Erythroblast (primary cell): ENCODE data around the gene NRG3.

ENCODE experiments used
- DNase-seq, 2 experiments: peaks; one replicate each; lab custom pipeline; 2025; lab: John Stamatoyannopoulos, UW
- GATA1 ChIP-seq: IDR thresholded peaks from 2 replicates; pipeline ENCODE4 v1.6.1; 2011; ENCODE audit warnings: low read depth, mild to moderate bottlenecking, control low read depth, low read length, moderate library complexity
- POLR2A ChIP-seq: IDR thresholded peaks from 2 replicates; pipeline ENCODE4 v1.6.1; 2011; ENCODE audit warnings: mild to moderate bottlenecking, low read length

NRG3 gene

GRCh38 chr10:81873231-81873931 is 1.6 kb upstream of the NRG3 start:
- no peak for DNase-seq
- no peak for TF ChIP-seq POLR2A

DNA sequence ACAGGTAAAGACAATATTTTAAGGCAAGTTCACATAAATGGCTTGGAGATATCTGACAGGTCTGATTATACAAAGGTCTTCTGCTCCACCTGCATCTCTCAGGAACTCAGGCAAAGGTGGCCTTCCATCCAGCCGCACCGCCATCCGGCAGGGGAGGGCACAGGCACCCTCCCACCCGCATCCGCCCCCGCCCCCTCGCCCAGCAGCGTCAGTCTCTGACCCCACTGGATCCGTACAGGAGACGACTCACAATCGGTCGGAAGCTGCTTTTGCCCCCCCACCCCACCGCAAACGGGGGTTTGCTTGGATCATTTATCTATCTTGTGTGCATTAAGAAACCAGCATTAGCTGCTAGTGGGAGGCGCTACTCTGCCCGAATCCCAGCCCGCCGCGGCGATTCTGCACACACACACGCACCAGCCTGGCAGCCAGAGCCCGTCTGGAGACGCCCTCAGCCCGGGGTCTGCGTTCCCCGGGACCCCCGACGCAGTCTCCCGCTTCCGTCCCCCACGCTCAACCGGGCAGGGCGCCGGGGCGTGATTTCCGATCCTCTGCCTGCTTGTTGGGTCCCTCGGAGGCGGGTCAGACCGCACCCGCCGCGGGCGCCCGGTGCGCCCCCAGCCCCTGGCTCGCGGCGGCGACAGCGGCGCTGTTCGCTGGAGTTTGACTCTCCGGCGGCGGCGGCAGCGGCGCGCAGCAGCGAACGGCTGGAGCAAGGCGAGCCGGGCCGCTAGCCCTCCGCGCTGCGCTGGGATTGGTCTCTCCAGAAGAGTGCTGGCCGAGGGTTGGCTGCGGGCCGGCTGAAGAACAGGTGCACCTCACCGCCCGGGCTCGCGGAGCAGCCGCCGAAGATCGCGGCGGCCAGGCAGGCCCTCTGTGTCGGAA is 820 bp upstream of the NRG3 start:
- no peak for DNase-seq
- TF ChIP-seq POLR2A (no peak), GATA1 (no peak)

GRCh38 chr10:81875467-81876252 is 666 bp downstream of the NRG3 start:
- no peak for DNase-seq
- TF ChIP-seq POLR2A (no peak), GATA1 (no peak)

GRCh38 chr10:81876253-81877077 is 1.5 kb downstream of the NRG3 start:
- no peak for DNase-seq
- TF ChIP-seq GATA1 (no peak), POLR2A (no peak)

DNA sequence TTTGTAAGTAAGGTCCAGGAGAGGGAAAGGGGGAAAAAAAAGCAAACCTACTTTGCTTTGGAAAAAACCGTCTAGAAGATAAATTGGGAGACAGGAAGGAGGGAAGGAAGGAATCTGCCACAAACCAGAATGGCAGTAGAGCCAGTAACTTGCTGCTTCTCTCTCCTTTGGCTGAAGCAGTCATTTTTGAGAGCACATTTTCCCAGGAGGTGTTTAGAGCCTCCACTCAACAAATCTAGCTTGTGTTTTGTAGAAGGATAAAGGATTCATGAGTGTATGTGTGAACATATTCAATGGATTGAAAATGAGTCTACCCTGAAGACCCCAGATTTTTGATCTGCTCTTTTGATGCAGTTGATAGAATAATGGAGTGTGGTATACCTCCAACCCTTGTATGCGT is 2.6 kb downstream of the NRG3 start:
- TF ChIP-seq GATA1 = no peak
- no peak for TF ChIP-seq POLR2A
- DNase-seq = no peak

DNA sequence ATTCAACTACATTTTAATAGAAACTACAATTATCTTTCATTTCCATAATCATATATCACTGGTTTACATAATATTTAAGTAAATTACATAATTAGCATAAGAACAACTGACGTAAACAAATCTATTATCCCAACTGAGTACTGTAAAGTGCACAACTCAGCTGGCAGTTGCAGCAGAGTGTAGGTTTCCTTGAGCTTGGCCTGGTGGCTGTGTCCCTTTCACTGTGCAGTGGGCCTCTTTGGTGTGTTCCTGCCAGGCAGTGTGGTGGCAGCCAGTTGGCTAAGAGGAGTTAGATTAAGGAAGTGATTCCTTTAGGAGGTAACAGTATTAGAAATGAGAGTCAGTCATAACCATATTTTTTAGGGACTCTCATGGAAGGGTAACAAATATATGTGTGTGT is 7.0 kb downstream of the NRG3 start:
- DNase-seq = no peak
- TF ChIP-seq GATA1 (no peak), POLR2A (no peak)

- DNase-seq = no peak
- TF ChIP-seq GATA1 (no peak), POLR2A (no peak)
Observed at GRCh38 chr10:81884856-81885255, 9.9 kb downstream of the NRG3 start.

DNA sequence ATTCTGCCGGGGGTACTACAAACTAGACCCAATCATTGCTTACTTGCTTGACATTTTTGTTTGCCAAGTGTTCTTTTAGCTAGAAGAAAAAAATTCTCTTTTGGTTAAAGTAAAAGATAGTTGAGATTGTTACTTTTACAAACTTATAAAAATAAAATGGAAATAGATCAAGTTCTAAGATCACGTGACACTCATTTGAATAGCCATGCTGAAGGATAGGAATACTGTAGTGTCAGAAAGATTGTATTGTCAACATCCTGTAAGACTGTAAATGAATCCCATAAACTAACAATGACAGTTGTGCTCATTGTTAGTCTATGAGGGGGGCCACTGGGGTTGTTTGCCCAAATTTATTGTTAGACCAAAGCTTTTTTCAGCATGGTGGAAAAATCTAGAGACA is 10.5 kb downstream of the NRG3 start:
- no peak for TF ChIP-seq GATA1
- no peak for TF ChIP-seq POLR2A
- no peak for DNase-seq

GRCh38 chr10:81886939-81887338 is 11.9 kb downstream of the NRG3 start:
- DNase-seq = no peak
- no peak for TF ChIP-seq GATA1
- no peak for TF ChIP-seq POLR2A

DNA sequence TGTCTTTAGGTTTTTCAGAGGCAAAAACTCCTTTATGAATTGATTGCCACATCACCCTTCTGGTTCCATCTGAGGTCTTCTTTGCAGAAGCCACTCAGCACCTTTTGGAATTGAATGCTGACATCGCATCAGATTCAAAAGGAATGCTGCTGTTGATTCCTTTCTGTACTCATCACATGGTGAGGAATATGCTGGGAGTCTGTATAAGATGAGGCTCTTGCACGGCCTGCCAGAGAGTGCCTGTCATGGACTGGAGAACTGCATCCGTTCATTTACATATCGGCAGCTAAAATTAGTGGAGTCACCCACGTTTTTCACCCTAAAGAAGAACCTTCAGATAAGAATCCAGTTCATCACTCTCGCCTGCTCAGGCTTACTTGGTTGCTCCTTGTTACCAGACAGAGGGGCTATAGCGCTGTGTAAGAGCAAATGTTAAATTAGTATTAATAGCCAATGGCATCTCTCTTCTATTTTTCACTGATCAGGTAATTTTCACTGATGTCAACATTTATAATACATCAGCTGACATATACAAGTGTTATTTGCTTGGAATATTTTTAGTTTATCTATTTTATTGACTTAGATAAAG is 14.3 kb downstream of the NRG3 start:
- no peak for DNase-seq
- TF ChIP-seq GATA1 = no peak
- TF ChIP-seq POLR2A = no peak

- DNase-seq = no peak
- TF ChIP-seq GATA1 = no peak
- TF ChIP-seq POLR2A = no peak
Observed at GRCh38 chr10:81894616-81895015, 19.6 kb downstream of the NRG3 start.

- TF ChIP-seq GATA1 (no peak), POLR2A (no peak)
- no peak for DNase-seq
Observed at GRCh38 chr10:81898518-81898917, 23.5 kb downstream of the NRG3 start.

DNA sequence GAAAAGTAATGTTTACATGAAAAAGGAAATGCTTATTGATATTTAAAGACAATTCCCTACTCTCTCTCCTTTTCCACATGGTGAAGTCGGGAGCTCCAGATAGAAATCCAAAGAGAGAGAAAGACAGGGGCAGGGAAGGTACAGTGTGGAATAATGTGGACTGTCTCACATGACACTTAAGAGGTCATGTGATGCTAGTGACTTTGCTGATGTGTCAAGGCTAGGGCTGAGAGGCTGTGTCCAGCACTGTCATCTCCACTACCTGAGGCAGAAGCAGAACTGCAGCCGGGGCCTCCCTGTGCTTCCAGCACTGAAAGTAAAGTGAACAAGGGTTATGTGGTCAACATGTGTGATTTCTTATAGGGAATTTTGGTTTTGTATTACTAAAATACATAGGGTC is 26.0 kb downstream of the NRG3 start:
- DNase-seq = no peak
- TF ChIP-seq GATA1 (no peak), POLR2A (no peak)
